ENCODE data around the gene CLRN3. TPM values are rescaled to one million over a fixed set of nuclear protein-coding genes. Genes with fewer than 3 reads are reported as not detected.

The CLRN3 gene
- total RNA-seq, 1 donor from 2014 or later = not detected

DNA sequence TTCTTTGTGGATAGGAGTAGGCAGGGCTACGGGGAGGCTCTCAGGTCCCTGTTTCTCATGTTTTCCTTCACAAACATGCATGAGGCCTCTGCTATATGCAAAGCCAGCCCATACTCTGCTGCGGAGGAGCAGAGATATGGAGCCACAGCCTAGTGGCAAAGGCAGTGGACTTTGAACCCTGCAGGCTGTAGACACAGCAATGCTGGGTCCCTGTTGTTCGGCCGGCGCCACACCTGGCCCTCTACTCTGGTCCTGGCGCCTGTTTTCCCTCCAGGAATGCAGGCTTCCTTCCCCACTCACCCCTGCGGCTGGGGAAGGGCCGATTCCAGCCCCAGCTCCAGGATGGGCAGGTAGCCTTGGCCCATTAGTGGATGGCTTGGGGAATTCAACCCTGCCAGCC is 11.5 kb downstream of the CLRN3 start:
- peak; percentile 11 for ATAC-seq (ENCODE audit: poor library complexity)
- intact Hi-C loops (cut with DNase I) = no loop called here

DNA sequence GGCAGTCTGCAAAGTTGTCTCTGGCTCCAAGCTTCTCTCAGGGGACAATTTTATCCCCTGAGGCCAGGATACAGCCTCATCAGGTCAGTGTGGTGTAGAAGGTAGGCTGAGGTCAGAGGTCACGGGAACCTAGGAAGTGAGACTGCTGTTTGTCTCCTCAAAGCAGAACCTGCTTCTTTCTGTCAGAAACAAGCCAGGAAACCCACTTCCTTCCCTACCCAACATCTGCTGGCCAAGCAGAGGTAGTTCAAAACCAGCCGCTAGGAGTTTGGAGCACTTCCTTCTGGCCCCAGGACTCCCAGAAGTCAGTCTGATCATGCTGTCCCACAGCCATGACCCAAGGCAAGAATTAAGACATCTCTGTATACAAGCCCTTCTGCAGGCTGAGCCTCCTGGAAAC is 12.2 kb downstream of the CLRN3 start:
- ATAC-seq (ENCODE audit: poor library complexity) (peak; percentile 71), DNase-seq (no peak)
- intact Hi-C loops (cut with DNase I) = no loop called here

More for the DNA sequence above, 11.5 kb downstream of the CLRN3 start:
- no peak for DNase-seq

GRCh38 chr10:127878475-127879055 is 14.2 kb downstream of the CLRN3 start:
- DNase-seq = no peak
- peak; percentile 23 for ATAC-seq (ENCODE audit: poor library complexity)
- intact Hi-C loops (cut with DNase I) = no loop called here

GRCh38 chr10:127877699-127878098 is 15.0 kb downstream of the CLRN3 start:
- intact Hi-C loops (cut with DNase I) = no loop called here
- DNase-seq (no peak), ATAC-seq (ENCODE audit: poor library complexity) (no peak)

DNA sequence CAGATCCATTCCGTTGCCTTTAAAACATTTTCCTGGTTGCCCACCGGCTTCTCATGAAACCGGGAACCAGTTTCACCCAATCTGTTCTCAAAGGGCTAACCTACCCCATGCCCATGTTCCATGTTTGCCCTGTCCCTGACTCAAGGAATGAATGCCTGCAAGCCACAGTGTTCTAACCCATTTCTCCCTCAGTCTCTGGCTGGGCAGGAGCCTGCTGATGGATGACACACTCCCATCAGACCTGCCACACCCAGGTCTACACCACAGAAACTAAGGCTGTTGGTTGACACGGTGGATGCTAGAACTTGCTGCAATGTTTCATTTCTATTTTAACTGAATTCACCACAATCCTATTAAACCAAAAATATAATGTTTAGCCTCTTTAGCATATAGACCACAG is 15.6 kb downstream of the CLRN3 start:
- DNase-seq = no peak
- intact Hi-C loops (cut with DNase I) = no loop called here
- no peak for ATAC-seq (ENCODE audit: poor library complexity)

DNA sequence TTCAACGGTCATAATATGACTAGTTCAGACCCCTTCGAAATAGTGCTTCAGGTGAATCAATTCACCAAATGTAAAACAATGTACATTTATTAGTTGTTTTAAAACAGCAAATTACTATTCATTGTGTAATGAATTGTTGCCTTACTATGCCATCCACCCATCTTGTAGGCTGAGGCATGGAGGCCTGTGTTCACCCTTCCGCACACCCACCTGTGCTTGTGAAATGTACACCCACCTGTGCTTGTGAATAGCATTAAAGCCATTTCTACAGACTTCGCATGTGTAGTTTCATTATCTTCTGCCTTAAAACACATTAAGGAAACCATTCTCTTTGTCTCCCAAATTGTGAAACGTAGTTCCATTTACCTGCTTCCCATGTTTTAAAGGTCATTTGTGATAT is 16.8 kb downstream of the CLRN3 start:
- DNase-seq (no peak), ATAC-seq (ENCODE audit: poor library complexity) (no peak)
- intact Hi-C loops (cut with DNase I) = no loop called here

GRCh38 chr10:127875449-127875765 is 17.3 kb downstream of the CLRN3 start:
- ATAC-seq (ENCODE audit: poor library complexity) = no peak
- intact Hi-C loops (cut with DNase I) = no loop called here
- no peak for DNase-seq

- DNase-seq (no peak), ATAC-seq (ENCODE audit: poor library complexity) (no peak)
- intact Hi-C loops (cut with DNase I) = no loop called here
Measured at GRCh38 chr10:127874671-127875448, 17.9 kb downstream of the CLRN3 start.

DNA sequence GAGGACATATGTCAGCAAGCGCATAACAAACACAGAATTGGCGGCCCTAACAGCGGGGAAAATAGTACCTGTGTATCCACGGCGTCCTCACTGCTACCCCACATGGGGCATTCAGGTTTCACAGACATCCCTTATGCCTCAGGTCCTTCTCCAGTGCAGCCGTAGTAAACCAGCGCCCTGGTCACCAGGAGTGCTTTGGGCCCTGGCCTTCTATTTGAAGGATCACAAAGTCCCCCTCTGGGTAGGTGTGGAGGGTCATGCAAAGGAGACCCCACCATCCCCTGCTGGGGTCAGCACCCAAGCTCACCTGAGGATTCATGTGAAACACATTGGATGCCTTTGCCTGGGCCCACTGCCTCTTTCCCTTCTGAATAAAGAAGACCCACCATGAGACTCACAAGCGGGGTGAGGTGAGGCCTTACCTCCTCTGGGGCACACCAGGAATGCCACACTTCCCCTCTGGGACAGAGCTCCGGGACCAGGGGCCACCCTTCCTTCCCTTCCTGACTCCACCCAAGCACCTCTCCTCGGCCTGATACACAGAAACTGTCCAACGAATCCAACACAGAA is 18.8 kb downstream of the CLRN3 start:
- DNase-seq (no peak), ATAC-seq (ENCODE audit: poor library complexity) (no peak)
- intact Hi-C loops (cut with DNase I) = no loop called here

- ATAC-seq (ENCODE audit: poor library complexity) = peak; percentile 62
Measured at GRCh38 chr10:127872871-127873600, 19.7 kb downstream of the CLRN3 start.

DNA sequence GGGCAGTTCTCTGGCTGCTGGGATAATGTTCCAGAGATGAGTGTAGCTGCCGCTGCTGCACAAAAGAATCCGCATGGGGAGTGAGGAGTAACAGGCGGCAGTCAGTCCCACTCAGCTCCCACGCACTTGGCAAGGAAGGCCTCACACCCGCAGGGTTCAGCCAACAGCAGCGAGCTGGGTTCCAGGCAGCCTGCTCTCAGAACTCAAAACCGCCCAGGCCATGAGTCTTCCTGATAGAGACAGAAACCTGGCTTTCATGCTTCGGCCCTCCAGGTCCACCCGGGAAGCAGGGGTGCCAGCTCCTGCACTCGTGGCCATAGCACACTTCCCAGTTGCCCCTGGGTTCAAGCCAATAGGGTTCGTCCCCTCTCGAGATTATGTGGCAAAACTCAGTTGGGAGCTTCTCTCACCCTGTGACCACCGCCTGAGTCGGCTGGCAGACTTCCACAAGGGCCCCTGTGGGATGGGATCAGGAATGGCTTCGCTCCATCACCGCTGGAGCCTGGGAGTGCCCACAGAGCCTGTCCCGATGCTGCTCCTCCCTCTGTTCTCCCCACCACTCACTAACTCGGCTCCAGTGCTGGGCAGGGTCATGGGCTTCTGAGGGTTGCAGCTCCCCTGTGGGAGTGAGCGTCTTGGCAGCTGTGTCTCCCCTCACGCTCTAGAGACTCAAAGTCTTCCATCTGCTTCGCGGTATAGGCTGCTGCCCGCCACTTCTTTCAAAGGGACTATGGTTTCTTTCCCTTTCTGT is 20.6 kb downstream of the CLRN3 start:
- intact Hi-C loops (cut with DNase I) = no loop called here
- DNase-seq (peak; percentile 60), ATAC-seq (ENCODE audit: poor library complexity) (peak; percentile 75)

More at GRCh38 chr10:127872871-127873600, 19.7 kb downstream of the CLRN3 start:
- DNase-seq = no peak
- intact Hi-C loops (cut with DNase I) = no loop called here

GRCh38 chr10:127871631-127872010 is 21.1 kb downstream of the CLRN3 start:
- no peak for DNase-seq
- intact Hi-C loops (cut with DNase I) = no loop called here
- ATAC-seq (ENCODE audit: poor library complexity) = no peak

GRCh38 chr10:127869329-127869728 is 23.4 kb downstream of the CLRN3 start:
- ATAC-seq (ENCODE audit: poor library complexity) (no peak), DNase-seq (no peak)
- intact Hi-C loops (cut with DNase I) = no loop called here

GRCh38 chr10:127867805-127868204 is 24.9 kb downstream of the CLRN3 start:
- DNase-seq = no peak
- no peak for ATAC-seq (ENCODE audit: poor library complexity)
- intact Hi-C loops (cut with DNase I) = no loop called here

- DNase-seq (no peak), ATAC-seq (ENCODE audit: poor library complexity) (no peak)
- intact Hi-C loops (cut with DNase I) = no loop called here
Measured at GRCh38 chr10:127866276-127867013, 26.3 kb downstream of the CLRN3 start.

- no peak for DNase-seq
- ATAC-seq (ENCODE audit: poor library complexity) = no peak
- intact Hi-C loops (cut with DNase I) = no loop called here
Measured at GRCh38 chr10:127863231-127863825, 29.4 kb downstream of the CLRN3 start.

DNA sequence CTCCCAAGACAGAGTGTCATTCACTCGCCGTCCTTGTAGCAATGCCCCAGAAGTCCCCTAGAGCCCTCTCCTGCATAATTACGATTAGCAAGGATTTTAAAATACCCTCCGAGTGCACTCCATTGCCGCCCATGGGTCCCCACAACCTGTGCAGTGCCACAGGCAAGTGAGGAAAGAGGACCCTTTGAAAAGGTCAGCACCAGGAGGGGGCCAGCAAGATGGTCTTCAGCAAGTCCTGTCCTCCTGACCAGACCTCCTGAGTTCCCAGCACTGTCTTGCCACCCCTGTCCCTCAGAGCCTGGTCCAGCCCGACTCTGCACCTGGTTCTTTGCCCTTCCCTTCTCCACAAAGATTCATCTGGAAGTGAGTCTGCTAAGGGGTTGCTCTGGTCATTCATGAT is 32.1 kb downstream of the CLRN3 start:
- no peak for ATAC-seq (ENCODE audit: poor library complexity)
- no peak for DNase-seq
- intact Hi-C loops (cut with DNase I) = no loop called here

- ATAC-seq (ENCODE audit: poor library complexity) (no peak), DNase-seq (no peak)
- intact Hi-C loops (cut with DNase I) = loop anchor here (2.0 to 10.0 kb wide), 2 partner anchors 141 to 1871 kb away; no protein-coding TSS in a partner anchor
Measured at GRCh38 chr10:127855976-127856375, 36.8 kb downstream of the CLRN3 start.

Data from Right ventricle myocardium superior (tissue), 1 donor.